GM12891 (cell line): ENCODE data around the gene NUP210.

Experiments
- PAX5 ChIP-seq: IDR thresholded peaks from 2 replicates; pipeline ENCODE4 v1.6.1; 2011; ENCODE audit warnings: low read length, moderate library complexity, mild to moderate bottlenecking; ENCODE audit not compliant: insufficient read depth, severe bottlenecking
- POLR2A ChIP-seq: IDR thresholded peaks from 2 replicates; pipeline ENCODE4 v1.6.1; 2011; ENCODE audit warnings: low read depth, low read length, control low read depth
- POLR2AphosphoS5 ChIP-seq: IDR thresholded peaks from 2 replicates; pipeline ENCODE4 v1.6.1; 2011; ENCODE audit warnings: low read depth, low read length, control low read depth
- POU2F2 ChIP-seq: IDR thresholded peaks from 2 replicates; pipeline ENCODE4 v1.6.1; 2011; ENCODE audit warnings: low read depth, mild to moderate bottlenecking, control low read depth, low read length, moderate library complexity
- SPI1 ChIP-seq: IDR thresholded peaks from 2 replicates; pipeline ENCODE4 v1.6.1; 2011; ENCODE audit warnings: low read depth, low read length, control low read depth
- TAF1 ChIP-seq: IDR thresholded peaks from 2 replicates; pipeline ENCODE4 v1.6.1; 2011; ENCODE audit warnings: low read depth, low read length, control low read depth

- TF ChIP-seq POLR2AphosphoS5 (no peak), TAF1 (no peak), POLR2A (no peak), POU2F2 (no peak), PAX5 (no peak), SPI1 (no peak)
Measured at GRCh38 chr3:13370609-13371008, 49.5 kb downstream of the NUP210 start.
